KMS-11 (cell line): ENCODE data around the gene TMEM151B.
"Not testable (repeated sequence)": the region's sequence is repeated elsewhere in the genome, so short reads cannot be mapped to it uniquely, and the experiment has no call there.

ENCODE experiments used
- H2AFZ ChIP-seq: fragments of 200-600 bp; sonication (generic); 2 replicates; pipeline ENCODE4 v1.6.1; 2016; ENCODE audit warnings: antibody characterized with exemption, mixed run types, low read depth
- H3K27ac ChIP-seq: fragments of 200-600 bp; sonication (generic); 2 replicates; pipeline ENCODE4 v1.6.1; 2016; ENCODE audit warnings: mild to moderate bottlenecking, mixed run types
- H3K27me3 ChIP-seq: fragments of 200-600 bp; sonication (generic); 2 replicates; pipeline ENCODE4 v1.6.1; 2017; ENCODE audit warnings: mild to moderate bottlenecking, low read depth, mixed run types, moderate library complexity; ENCODE audit not compliant: insufficient read depth
- H3K36me3 ChIP-seq: fragments of 200-600 bp; sonication (generic); 2 replicates; pipeline ENCODE4 v1.6.1; 2017; ENCODE audit warnings: mild to moderate bottlenecking, mixed run types; ENCODE audit not compliant: insufficient read depth
- H3K4me1 ChIP-seq: fragments of 200-600 bp; sonication (generic); 2 replicates; pipeline ENCODE4 v1.6.1; 2016; ENCODE audit warnings: mild to moderate bottlenecking, low read depth, mixed run types; ENCODE audit not compliant: poor library complexity, severe bottlenecking
- H3K4me2 ChIP-seq: fragments of 200-600 bp; sonication (generic); 2 replicates; pipeline ENCODE4 v1.7.0; 2016; ENCODE audit warnings: mild to moderate bottlenecking, mixed run types
- H3K4me3 ChIP-seq: fragments of 200-600 bp; sonication (generic); IDR thresholded peaks from 2 replicates; pipeline ENCODE4 v1.6.1; 2017; ENCODE audit warnings: low read depth, low read length, mixed read lengths; ENCODE audit not compliant: insufficient read depth
- H3K79me2 ChIP-seq: fragments of 200-600 bp; sonication (generic); 2 replicates; pipeline ENCODE4 v1.6.1; 2016; ENCODE audit warnings: low read depth, mixed run types; ENCODE audit not compliant: insufficient read depth
- H3K9ac ChIP-seq: fragments of 200-600 bp; sonication (generic); 2 replicates; pipeline ENCODE4 v1.6.1; 2016; ENCODE audit warnings: mild to moderate bottlenecking, mixed run types
- H4K20me1 ChIP-seq: fragments of 200-600 bp; sonication (generic); 2 replicates; pipeline ENCODE4 v1.6.1; 2016; ENCODE audit warnings: mild to moderate bottlenecking, mixed run types; ENCODE audit not compliant: insufficient read depth
- TF ChIP-seq, protein P1 (sequence below): fragments of 200-600 bp; sonication (generic); conservative IDR thresholded peaks from 2 replicates; pipeline ENCODE4 v1.6.1; 2017; ENCODE audit warnings: low read depth, mild to moderate bottlenecking, antibody characterized with exemption, low read length, moderate library complexity, mixed read lengths

TMEM151B gene

DNA sequence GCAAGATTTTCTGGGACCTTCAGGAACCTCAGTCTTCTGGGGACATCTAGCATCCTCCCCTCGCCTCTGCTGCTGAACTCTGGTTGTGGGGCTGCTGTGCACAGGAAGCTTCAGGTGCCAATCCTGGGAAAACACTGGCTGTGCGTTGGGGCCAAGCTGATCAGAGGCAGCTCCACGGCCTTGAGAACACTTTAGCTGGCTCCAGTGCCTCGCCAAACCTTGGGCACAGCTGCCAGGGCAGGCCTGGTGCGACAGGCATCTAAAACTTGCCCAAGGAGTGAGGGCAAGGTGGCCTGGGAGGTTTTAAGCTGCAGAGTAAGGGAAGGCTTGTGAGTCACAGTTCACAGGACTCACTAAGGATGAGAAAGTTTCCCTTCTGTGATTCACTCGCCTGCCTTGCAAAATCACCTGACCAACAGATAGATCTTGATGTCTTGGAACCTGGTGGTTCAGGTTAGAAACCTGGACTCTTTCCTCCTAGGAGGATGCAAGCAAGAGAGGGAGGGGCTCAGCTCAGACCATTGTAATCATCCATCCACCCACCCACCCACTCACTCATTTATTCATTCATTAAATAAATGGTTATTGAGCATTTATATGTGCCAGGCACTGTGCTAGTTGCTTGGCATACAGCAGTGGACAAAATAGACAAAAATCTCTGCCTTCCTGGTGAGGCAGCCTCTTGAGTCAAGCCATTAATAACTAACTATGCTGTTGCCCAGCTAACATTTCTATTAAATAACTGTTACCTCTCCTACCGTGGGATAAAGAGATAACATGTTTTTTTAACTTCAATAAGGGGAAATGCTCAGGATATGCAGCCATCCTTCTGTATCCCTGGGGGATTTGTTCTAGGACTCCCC, 69.7 kb downstream of the TMEM151B start:
- H3K36me3 ChIP-seq, result no peaks in the 10 kb centered on the region
- H3K4me2 ChIP-seq, result no peak overlapping the region

DNA sequence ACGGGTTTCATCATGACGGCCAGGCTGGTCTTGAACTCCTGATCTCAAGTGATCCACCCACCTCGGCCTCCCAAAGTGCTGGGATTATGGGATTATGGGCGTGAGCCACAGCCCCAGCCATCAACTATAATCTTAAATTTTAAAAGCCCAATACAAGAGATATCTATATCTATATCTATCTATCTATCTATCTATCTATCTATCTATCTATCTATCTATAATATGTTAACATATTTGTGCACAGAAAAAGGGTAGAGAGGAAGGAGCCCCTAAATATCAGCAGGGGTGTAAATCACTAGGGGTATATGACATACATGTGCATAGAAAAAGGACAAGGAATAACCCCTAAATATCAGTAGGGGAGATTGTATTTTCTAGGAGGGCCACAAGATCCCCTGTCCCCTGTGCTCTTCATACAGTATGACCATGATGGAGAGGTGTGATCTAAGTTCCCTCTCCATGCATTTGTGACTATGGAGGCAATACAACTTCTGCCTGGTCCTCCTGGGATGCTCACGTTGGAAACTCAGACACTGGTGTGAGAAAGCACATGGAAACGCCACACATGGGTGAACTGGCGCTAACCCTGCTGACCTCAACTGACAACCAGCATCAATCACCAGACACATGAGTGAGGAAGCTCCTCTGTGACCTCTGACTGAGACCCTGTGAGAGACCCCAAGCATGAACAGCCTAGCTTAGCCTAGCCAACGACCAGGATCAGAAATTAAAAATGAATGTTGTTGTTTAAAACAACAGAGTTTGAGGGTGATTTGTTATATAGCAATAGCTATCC, 71.0 kb downstream of the TMEM151B start:
- H3K4me3 ChIP-seq, result no peak overlapping the region
- H3K27ac ChIP-seq, result no peak overlapping the region
- H3K79me2 ChIP-seq, result no peaks in the 10 kb centered on the region
- TF ChIP-seq, protein P1, sequence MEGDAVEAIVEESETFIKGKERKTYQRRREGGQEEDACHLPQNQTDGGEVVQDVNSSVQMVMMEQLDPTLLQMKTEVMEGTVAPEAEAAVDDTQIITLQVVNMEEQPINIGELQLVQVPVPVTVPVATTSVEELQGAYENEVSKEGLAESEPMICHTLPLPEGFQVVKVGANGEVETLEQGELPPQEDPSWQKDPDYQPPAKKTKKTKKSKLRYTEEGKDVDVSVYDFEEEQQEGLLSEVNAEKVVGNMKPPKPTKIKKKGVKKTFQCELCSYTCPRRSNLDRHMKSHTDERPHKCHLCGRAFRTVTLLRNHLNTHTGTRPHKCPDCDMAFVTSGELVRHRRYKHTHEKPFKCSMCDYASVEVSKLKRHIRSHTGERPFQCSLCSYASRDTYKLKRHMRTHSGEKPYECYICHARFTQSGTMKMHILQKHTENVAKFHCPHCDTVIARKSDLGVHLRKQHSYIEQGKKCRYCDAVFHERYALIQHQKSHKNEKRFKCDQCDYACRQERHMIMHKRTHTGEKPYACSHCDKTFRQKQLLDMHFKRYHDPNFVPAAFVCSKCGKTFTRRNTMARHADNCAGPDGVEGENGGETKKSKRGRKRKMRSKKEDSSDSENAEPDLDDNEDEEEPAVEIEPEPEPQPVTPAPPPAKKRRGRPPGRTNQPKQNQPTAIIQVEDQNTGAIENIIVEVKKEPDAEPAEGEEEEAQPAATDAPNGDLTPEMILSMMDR, result no peak
- no peak overlapping the region for H3K9ac ChIP-seq
- H3K27me3 ChIP-seq, result no peaks in the 10 kb centered on the region
- peaks cover 5% of the 10 kb centered on the region for H3K4me1 ChIP-seq
- no peaks in the 10 kb centered on the region for H4K20me1 ChIP-seq
- H3K4me2 ChIP-seq, result no peak overlapping the region
- H2AFZ ChIP-seq, result no peak overlapping the region
- H3K36me3 ChIP-seq, result no peaks in the 10 kb centered on the region

More for the DNA sequence above, 69.7 kb downstream of the TMEM151B start:
- TF ChIP-seq, protein P1, result no peak
- no peak overlapping the region for H3K9ac ChIP-seq
- H3K4me1 ChIP-seq, result peaks cover 12% of the 10 kb centered on the region
- H3K27me3 ChIP-seq, result no peaks in the 10 kb centered on the region
- H4K20me1 ChIP-seq, result no peaks in the 10 kb centered on the region
- no peak overlapping the region for H3K27ac ChIP-seq
- no peaks in the 10 kb centered on the region for H3K79me2 ChIP-seq
- H2AFZ ChIP-seq, result no peak overlapping the region
- H3K4me3 ChIP-seq, result no peak overlapping the region

DNA sequence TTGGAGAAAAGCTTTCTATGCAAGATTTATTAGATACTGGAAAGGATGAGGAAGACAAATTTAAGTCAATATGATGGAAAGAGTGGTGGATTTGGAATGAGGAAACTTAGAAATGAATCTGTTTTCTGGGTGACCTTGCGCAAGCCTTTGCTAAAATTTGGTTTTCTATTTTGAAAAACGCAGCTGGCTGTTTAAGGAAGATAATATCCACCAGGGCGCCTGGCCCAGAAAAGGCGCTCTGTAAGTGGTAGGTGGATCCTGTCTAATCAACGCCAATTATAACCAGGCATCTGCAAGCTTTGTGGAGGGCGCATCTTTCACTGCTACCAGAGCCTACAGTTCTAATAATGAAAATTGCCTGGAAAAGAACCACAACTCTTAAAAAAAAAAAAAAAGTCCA, 71.8 kb downstream of the TMEM151B start:
- H3K27me3 ChIP-seq, result no peaks in the 10 kb centered on the region
- no peaks in the 10 kb centered on the region for H3K36me3 ChIP-seq
- H3K4me2 ChIP-seq, result no peak overlapping the region
- H3K4me1 ChIP-seq, result peaks cover 5% of the 10 kb centered on the region
- no peaks in the 10 kb centered on the region for H4K20me1 ChIP-seq
- H3K27ac ChIP-seq, result no peak overlapping the region
- TF ChIP-seq, protein P1, result no peak
- no peak overlapping the region for H2AFZ ChIP-seq
- H3K79me2 ChIP-seq, result no peaks in the 10 kb centered on the region
- no peak overlapping the region for H3K9ac ChIP-seq
- no peak overlapping the region for H3K4me3 ChIP-seq

DNA sequence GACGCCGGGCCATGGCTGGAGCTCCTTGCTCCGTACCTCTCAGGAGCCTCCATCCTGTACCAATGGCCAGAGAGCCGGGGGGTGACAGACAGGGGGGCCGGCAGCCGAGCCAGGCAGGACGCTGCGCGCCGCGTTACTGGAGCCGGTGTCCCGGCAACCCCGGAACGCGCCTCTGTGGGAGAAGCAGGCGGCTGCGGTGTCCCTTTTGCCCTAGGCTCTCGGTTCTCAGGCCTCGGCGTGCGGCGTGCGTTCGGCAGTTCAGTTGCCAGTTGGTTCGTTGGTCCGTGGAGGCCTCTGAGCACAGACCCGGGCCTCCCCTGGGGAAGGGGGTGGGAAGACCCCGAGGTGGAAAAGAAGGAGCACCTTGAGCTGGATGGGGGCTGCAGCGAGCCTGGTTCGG, 72.2 kb downstream of the TMEM151B start, which contains the start of gene SPATS1:
TSS of gene SPATS1 (plus strand) at position 162 of the 400 bp plus-strand sequence. CDS start 446 bp downstream, outside the sequence.
- no peaks in the 10 kb centered on the region for H3K36me3 ChIP-seq
- TF ChIP-seq, protein P1, result no peak
- H4K20me1 ChIP-seq, result no peaks in the 10 kb centered on the region
- H3K9ac ChIP-seq, result no peak within 1 kb of the TSS
- H3K4me2 ChIP-seq, result no peak within 1 kb of the TSS
- no peak within 1 kb of the TSS for H3K27ac ChIP-seq
- no peak within 1 kb of the TSS; the same call in 1 of the 2 replicates for H2AFZ ChIP-seq
- H3K4me3 ChIP-seq, result no peak within 1 kb of the TSS
- H3K27me3 ChIP-seq, result no peaks in the 10 kb centered on the region
- H3K4me1 ChIP-seq, result peaks cover 5% of the 10 kb centered on the region
- no peaks in the 10 kb centered on the region for H3K79me2 ChIP-seq

DNA sequence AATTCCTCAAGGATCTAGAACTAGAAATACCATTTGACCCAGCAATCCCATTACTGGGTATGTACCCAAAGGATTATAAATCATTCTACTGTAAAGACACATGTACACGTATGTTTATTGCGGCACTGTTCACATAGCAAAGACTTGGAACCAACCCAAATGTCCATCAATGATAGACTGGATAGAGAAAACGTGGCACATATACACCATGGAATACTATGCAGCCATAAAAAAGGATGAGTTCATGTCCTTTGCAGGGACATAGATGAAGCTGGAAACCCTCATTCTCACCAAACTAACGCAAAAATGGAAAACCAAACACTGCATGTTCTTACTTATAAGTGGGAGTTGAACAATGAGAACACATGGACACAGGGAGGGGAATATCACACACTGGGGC, 76.6 kb downstream of the TMEM151B start:
- not testable (repeated sequence) for H3K27ac ChIP-seq, H3K27me3 ChIP-seq, H3K79me2 ChIP-seq, H3K36me3 ChIP-seq, H3K4me2 ChIP-seq, H4K20me1 ChIP-seq, H2AFZ ChIP-seq, H3K4me3 ChIP-seq, H3K9ac ChIP-seq, H3K4me1 ChIP-seq
